GOT3 (cell line): ENCODE results near the gene PRIM2.
"Not testable (repeated sequence)": the region's sequence is repeated elsewhere in the genome, so short reads cannot be mapped to it uniquely, and the experiment has no call there.

Experiments
- DNase-seq: peaks from one replicate; lab custom pipeline; 2025; ENCODE audit warnings: mixed read lengths; lab: John Stamatoyannopoulos, UW

PRIM2 gene

GRCh38 chr6:57505251-57505650, 187.8 kb downstream of the PRIM2 start:
- DNase-seq, result not testable (repeated sequence)

- DNase-seq, result not testable (repeated sequence)
Observed at GRCh38 chr6:57510390-57510789, 193.0 kb downstream of the PRIM2 start.

- DNase-seq, result not testable (repeated sequence)
Observed at GRCh38 chr6:57515171-57515570, 197.7 kb downstream of the PRIM2 start.

- not testable (repeated sequence) for DNase-seq
Observed at GRCh38 chr6:57515845-57516244, 198.4 kb downstream of the PRIM2 start.

GRCh38 chr6:57516776-57517175, 199.3 kb downstream of the PRIM2 start:
- not testable (repeated sequence) for DNase-seq

- not testable (repeated sequence) for DNase-seq
Observed at GRCh38 chr6:57519198-57519597, 201.8 kb downstream of the PRIM2 start.

GRCh38 chr6:57521085-57521484, 203.7 kb downstream of the PRIM2 start:
- not testable (repeated sequence) for DNase-seq

- not testable (repeated sequence) for DNase-seq
Observed at GRCh38 chr6:57523221-57523620, 205.8 kb downstream of the PRIM2 start.

GRCh38 chr6:57529755-57530154, 212.3 kb downstream of the PRIM2 start:
- not testable (repeated sequence) for DNase-seq

GRCh38 chr6:57532660-57533059, 215.2 kb downstream of the PRIM2 start:
- not testable (repeated sequence) for DNase-seq

GRCh38 chr6:57535121-57535520, 217.7 kb downstream of the PRIM2 start:
- not testable (repeated sequence) for DNase-seq

GRCh38 chr6:57535994-57536393, 218.6 kb downstream of the PRIM2 start:
- not testable (repeated sequence) for DNase-seq

GRCh38 chr6:57537916-57538315, 220.5 kb downstream of the PRIM2 start:
- DNase-seq, result not testable (repeated sequence)

- not testable (repeated sequence) for DNase-seq
Observed at GRCh38 chr6:57551961-57552360, 234.5 kb downstream of the PRIM2 start.

GRCh38 chr6:57557855-57558254, 240.4 kb downstream of the PRIM2 start:
- DNase-seq, result not testable (repeated sequence)

- not testable (repeated sequence) for DNase-seq
Observed at GRCh38 chr6:57559170-57559569, 241.7 kb downstream of the PRIM2 start.

GRCh38 chr6:57562233-57562632, 244.8 kb downstream of the PRIM2 start:
- not testable (repeated sequence) for DNase-seq

GRCh38 chr6:57572119-57572518, 254.7 kb downstream of the PRIM2 start:
- DNase-seq, result not testable (repeated sequence)

- DNase-seq, result not testable (repeated sequence)
Observed at GRCh38 chr6:57572844-57573243, 255.4 kb downstream of the PRIM2 start.

GRCh38 chr6:57577023-57577422, 259.6 kb downstream of the PRIM2 start:
- not testable (repeated sequence) for DNase-seq

- DNase-seq, result not testable (repeated sequence)
Observed at GRCh38 chr6:57579489-57579888, 262.1 kb downstream of the PRIM2 start.

- not testable (repeated sequence) for DNase-seq
Observed at GRCh38 chr6:57581586-57581985, 264.2 kb downstream of the PRIM2 start.

- not testable (repeated sequence) for DNase-seq
Observed at GRCh38 chr6:57601105-57601504, 283.7 kb downstream of the PRIM2 start.

GRCh38 chr6:57605303-57605702, 287.9 kb downstream of the PRIM2 start:
- not testable (repeated sequence) for DNase-seq
